HepG2 (cell line): ENCODE measurements around the gene TMEM151A. TPM values are rescaled to one million over a fixed set of nuclear protein-coding genes. Genes with fewer than 3 reads are reported as not detected.

Source experiments
- ATF2 ChIP-seq: sonication (generic); formaldehyde crosslinking; IDR thresholded peaks from 2 replicates; pipeline ENCODE4 v1.4.0; 2020; ENCODE audit warnings: missing genetic modification reagents
- CCDC6 ChIP-seq: sonication (generic); formaldehyde crosslinking; IDR thresholded peaks from 2 replicates; pipeline ENCODE4 v1.8.1; 2022; ENCODE audit warnings: mild to moderate bottlenecking, missing genetic modification reagents, moderate library complexity
- CREM ChIP-seq, 2 experiments: sonication (generic) in 1 of 2; formaldehyde crosslinking in 1 of 2; IDR thresholded peaks; 2 replicates each; pipeline versions ENCODE4 v1.4.0 to v1.6.1; 2016 to 2020; ENCODE audit warnings: antibody characterized with exemption in 1 of 2, mild to moderate bottlenecking in 1 of 2, missing genetic modification reagents in 1 of 2
- FOXA3 ChIP-seq: IDR thresholded peaks from 2 replicates; pipeline ENCODE4 v1.6.1; 2016; ENCODE audit warnings: missing genetic modification reagents, missing compliant biosample characterization
- HNF4G ChIP-seq, 2 experiments: sonication (generic) in 1 of 2; formaldehyde crosslinking in 1 of 2; IDR thresholded peaks; 2 replicates each; pipeline versions ENCODE4 v1.4.0 to v1.6.1; 2011 to 2020; ENCODE audit warnings: borderline replicate concordance in 2 of 2, low read depth in 2 of 2, mild to moderate bottlenecking in 2 of 2, low read length in 1 of 2, missing genetic modification reagents in 1 of 2, moderate library complexity in 1 of 2
- MED13 ChIP-seq: sonication (generic); formaldehyde crosslinking; IDR thresholded peaks from 2 replicates; pipeline ENCODE4 v1.5.0; 2020; ENCODE audit warnings: missing genetic modification reagents
- MXD4 ChIP-seq: IDR thresholded peaks from 2 replicates; pipeline ENCODE4 v1.6.1; 2016; ENCODE audit warnings: mild to moderate bottlenecking, missing biosample characterization, missing genetic modification reagents
- NFKBIZ ChIP-seq: IDR thresholded peaks from 2 replicates; pipeline ENCODE4 v1.6.1; 2018; ENCODE audit warnings: missing genetic modification reagents, missing compliant biosample characterization
- SALL2 ChIP-seq: sonication (generic); formaldehyde crosslinking; IDR thresholded peaks from 2 replicates; pipeline ENCODE4 v1.8.1; 2023; ENCODE audit warnings: mild to moderate bottlenecking, missing genetic modification reagents, inconsistent platforms
- SMAD9 ChIP-seq: sonication (generic); formaldehyde crosslinking; IDR thresholded peaks from 2 replicates; pipeline ENCODE4 v1.5.1; 2020; ENCODE audit warnings: mild to moderate bottlenecking, missing genetic modification reagents
- ZNF260 ChIP-seq: sonication (generic); formaldehyde crosslinking; IDR thresholded peaks from 2 replicates; pipeline ENCODE4 v1.4.0; 2020; ENCODE audit warnings: missing genetic modification reagents, low read depth, mild to moderate bottlenecking, borderline replicate concordance
- ZNF501 ChIP-seq: sonication (generic); formaldehyde crosslinking; IDR thresholded peaks from 2 replicates; pipeline ENCODE4 v1.5.1; 2020; ENCODE audit warnings: mild to moderate bottlenecking, moderate library complexity, missing genetic modification reagents
- ZNF564 ChIP-seq: sonication (generic); formaldehyde crosslinking; IDR thresholded peaks from 2 replicates; pipeline ENCODE4 v1.8.1; 2023; ENCODE audit warnings: mild to moderate bottlenecking, missing genetic modification reagents
- ZNF614 ChIP-seq: IDR thresholded peaks from 2 replicates; pipeline ENCODE4 v1.6.1; 2018; ENCODE audit warnings: missing biosample characterization, missing genetic modification reagents, inconsistent platforms, borderline replicate concordance
- ZNF724P ChIP-seq: sonication (generic); formaldehyde crosslinking; IDR thresholded peaks from 2 replicates; pipeline ENCODE4 v1.8.0; 2022; ENCODE audit warnings: missing genetic modification reagents, borderline replicate concordance
- polyA plus RNA-seq, 8 experiments: library from polyadenylated mRNA; depleted of rRNA in 3 of 8; stranded (reverse) in 7 of 8; unstranded in 1 of 8; fragments of >200 nt; fragmentation: Illumina TruSeq in 4 of 8; extraction: Trizol in 4 of 8; gene quantifications; 2 replicates each; pipeline versions ENCODE4 v1.2.1 to v1.2.3, GENCODE V29; 2011 to 2016; ENCODE audit warnings: low read depth in 4 of 8, missing spikeins in 1 of 8, mixed read lengths in 1 of 8; ENCODE audit not compliant: insufficient read depth in 1 of 8
- total RNA-seq, 5 experiments: library from RNA; depleted of rRNA; stranded (reverse); fragments of >200 nt; fragmentation: Illumina TruSeq; extraction: Trizol; gene quantifications; 2 replicates each; pipeline ENCODE4 v1.2.3, GENCODE V29; 2016; ENCODE audit warnings: low read depth in 1 of 5
- TF ChIP-seq, protein P1 (sequence below): sonication (generic); formaldehyde crosslinking; IDR thresholded peaks from 2 replicates; pipeline ENCODE4 v1.4.0; 2020; ENCODE audit warnings: missing genetic modification reagents, borderline replicate concordance
- TF ChIP-seq, protein P2 (sequence below): sonication (generic); formaldehyde crosslinking; IDR thresholded peaks from 2 replicates; pipeline ENCODE4 v1.4.0; 2020; ENCODE audit warnings: missing genetic modification reagents

The TMEM151A gene
- total and polyA plus RNA-seq, 2 of the 13 experiments (the other 11 are each of a cell fraction or from before 2014, with no cell fraction given), result 0.18 to 0.33 TPM

GRCh38 chr11:66288671-66289547 is 2.8 kb upstream of the TMEM151A start, which contains the start of gene YIF1A (continued):
- TF ChIP-seq, protein P1, sequence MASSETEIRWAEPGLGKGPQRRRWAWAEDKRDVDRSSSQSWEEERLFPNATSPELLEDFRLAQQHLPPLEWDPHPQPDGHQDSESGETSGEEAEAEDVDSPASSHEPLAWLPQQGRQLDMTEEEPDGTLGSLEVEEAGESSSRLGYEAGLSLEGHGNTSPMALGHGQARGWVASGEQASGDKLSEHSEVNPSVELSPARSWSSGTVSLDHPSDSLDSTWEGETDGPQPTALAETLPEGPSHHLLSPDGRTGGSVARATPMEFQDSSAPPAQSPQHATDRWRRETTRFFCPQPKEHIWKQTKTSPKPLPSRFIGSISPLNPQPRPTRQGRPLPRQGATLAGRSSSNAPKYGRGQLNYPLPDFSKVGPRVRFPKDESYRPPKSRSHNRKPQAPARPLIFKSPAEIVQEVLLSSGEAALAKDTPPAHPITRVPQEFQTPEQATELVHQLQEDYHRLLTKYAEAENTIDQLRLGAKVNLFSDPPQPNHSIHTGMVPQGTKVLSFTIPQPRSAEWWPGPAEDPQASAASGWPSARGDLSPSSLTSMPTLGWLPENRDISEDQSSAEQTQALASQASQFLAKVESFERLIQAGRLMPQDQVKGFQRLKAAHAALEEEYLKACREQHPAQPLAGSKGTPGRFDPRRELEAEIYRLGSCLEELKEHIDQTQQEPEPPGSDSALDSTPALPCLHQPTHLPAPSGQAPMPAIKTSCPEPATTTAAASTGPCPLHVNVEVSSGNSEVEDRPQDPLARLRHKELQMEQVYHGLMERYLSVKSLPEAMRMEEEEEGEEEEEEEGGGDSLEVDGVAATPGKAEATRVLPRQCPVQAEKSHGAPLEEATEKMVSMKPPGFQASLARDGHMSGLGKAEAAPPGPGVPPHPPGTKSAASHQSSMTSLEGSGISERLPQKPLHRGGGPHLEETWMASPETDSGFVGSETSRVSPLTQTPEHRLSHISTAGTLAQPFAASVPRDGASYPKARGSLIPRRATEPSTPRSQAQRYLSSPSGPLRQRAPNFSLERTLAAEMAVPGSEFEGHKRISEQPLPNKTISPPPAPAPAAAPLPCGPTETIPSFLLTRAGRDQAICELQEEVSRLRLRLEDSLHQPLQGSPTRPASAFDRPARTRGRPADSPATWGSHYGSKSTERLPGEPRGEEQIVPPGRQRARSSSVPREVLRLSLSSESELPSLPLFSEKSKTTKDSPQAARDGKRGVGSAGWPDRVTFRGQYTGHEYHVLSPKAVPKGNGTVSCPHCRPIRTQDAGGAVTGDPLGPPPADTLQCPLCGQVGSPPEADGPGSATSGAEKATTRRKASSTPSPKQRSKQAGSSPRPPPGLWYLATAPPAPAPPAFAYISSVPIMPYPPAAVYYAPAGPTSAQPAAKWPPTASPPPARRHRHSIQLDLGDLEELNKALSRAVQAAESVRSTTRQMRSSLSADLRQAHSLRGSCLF (CRISPR knock-in tag), result 0 out of 2 replicates have a peak, but pooled peaks have one; percentile 18
- TF ChIP-seq NFKBIZ (CRISPR knock-in tag) (no peak), CREM (IDR thresholded peaks at IDR 0.05) (peak; percentile 80), CREM (CRISPR knock-in tag; IDR thresholded peaks at IDR 0.05) (no peak), MED13 (peak; percentile 65; the same call in 1 of the 2 replicates), ZNF501 (CRISPR knock-in tag) (peak; percentile 2; the same call in 1 of the 2 replicates), ZNF724P (CRISPR knock-in tag) (peak; percentile 0; the same call in 1 of the 2 replicates), CCDC6 (CRISPR knock-in tag) (peak; percentile 78; the same call in 1 of the 2 replicates), ZNF614 (CRISPR knock-in tag) (0 out of 2 replicates have a peak, but pooled peaks have one; percentile 2), ATF2 (CRISPR knock-in tag) (peak; percentile 100), ZNF260 (CRISPR knock-in tag) (no peak), ZNF564 (CRISPR knock-in tag) (peak; percentile 53; the same call in 1 of the 2 replicates), FOXA3 (CRISPR knock-in tag) (peak; percentile 52), SALL2 (peak; percentile 68; the same call in 1 of the 2 replicates), SMAD9 (CRISPR knock-in tag) (no peak; the same call in 1 of the 2 replicates), HNF4G (IDR thresholded peaks at IDR 0.05; ENCODE audit: borderline replicate concordance, low read depth, low read length) (no peak; the same call in 1 of the 2 replicates), HNF4G (CRISPR knock-in tag; IDR thresholded peaks at IDR 0.05; ENCODE audit: borderline replicate concordance, low read depth) (peak; percentile 45; the same call in 1 of the 2 replicates), MXD4 (CRISPR knock-in tag) (peak; percentile 67)
- TF ChIP-seq, protein P2, sequence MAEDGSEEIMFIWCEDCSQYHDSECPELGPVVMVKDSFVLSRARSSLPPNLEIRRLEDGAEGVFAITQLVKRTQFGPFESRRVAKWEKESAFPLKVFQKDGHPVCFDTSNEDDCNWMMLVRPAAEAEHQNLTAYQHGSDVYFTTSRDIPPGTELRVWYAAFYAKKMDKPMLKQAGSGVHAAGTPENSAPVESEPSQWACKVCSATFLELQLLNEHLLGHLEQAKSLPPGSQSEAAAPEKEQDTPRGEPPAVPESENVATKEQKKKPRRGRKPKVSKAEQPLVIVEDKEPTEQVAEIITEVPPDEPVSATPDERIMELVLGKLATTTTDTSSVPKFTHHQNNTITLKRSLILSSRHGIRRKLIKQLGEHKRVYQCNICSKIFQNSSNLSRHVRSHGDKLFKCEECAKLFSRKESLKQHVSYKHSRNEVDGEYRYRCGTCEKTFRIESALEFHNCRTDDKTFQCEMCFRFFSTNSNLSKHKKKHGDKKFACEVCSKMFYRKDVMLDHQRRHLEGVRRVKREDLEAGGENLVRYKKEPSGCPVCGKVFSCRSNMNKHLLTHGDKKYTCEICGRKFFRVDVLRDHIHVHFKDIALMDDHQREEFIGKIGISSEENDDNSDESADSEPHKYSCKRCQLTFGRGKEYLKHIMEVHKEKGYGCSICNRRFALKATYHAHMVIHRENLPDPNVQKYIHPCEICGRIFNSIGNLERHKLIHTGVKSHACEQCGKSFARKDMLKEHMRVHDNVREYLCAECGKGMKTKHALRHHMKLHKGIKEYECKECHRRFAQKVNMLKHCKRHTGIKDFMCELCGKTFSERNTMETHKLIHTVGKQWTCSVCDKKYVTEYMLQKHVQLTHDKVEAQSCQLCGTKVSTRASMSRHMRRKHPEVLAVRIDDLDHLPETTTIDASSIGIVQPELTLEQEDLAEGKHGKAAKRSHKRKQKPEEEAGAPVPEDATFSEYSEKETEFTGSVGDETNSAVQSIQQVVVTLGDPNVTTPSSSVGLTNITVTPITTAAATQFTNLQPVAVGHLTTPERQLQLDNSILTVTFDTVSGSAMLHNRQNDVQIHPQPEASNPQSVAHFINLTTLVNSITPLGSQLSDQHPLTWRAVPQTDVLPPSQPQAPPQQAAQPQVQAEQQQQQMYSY (CRISPR knock-in tag), result 0 out of 2 replicates have a peak, but pooled peaks have one; percentile 7
